Bronchial epithelial cell (primary cell): ENCODE data around the gene AARS2. TPM values are rescaled to one million over a fixed set of nuclear protein-coding genes. Genes with fewer than 3 reads are reported as not detected.

Experiments used
- DNase-seq: peaks from one replicate; pipeline ENCODE4 v3.0.0-alpha.2; 2010; ENCODE audit warnings: low read depth
- FAIRE-seq: peaks from 2 replicates; lab custom pipeline; 2011; peaks lifted over from hg19 to GRCh38; lab: Jason Lieb, UNC
- H3K27me3 ChIP-seq: 2 replicates; pipeline ENCODE4 v1.5.1; 2011; ENCODE audit warnings: low read length; ENCODE audit not compliant: control insufficient read depth, insufficient read depth
- H3K36me3 ChIP-seq: 2 replicates; pipeline ENCODE4 v1.5.1; 2011; ENCODE audit warnings: low read length; ENCODE audit not compliant: control insufficient read depth, insufficient read depth
- H3K4me3 ChIP-seq: 2 replicates; pipeline ENCODE4 v1.5.1; 2011; ENCODE audit warnings: mild to moderate bottlenecking, low read depth, low read length, control low read depth
- total RNA-seq: library from RNA; depleted of rRNA; stranded (reverse); fragments of >200 nt; gene quantifications from 2 replicates; pipeline ENCODE4 v1.2.1, GENCODE V29; 2014
- TF ChIP-seq, protein P1 (sequence below): IDR thresholded peaks from 2 replicates; pipeline ENCODE4 v1.5.1; 2011; ENCODE audit warnings: mild to moderate bottlenecking, moderate library complexity, low read length, control low read depth, inconsistent platforms; ENCODE audit not compliant: insufficient read depth, severe bottlenecking

AARS2 gene
- total RNA-seq, 1 donor from 2014 or later: 9.5 TPM

DNA sequence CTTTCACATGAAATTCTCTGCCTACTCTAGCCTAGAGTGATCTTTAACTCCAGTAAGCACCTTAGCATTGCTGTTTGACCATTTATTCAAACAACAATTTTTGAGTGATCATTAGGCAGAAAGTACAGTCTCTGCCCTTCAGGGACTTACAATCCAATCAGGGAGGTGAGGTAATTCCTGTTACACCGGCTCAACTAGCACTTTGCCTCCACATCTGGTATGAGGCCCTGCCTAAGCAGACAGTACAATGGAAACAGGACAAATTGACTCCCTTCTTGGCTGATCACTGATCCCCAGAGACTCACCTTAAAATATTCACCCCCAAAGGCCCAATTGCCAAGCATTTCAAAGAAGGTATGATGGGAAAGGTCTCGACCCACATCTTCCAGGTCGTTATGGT is 1.4 kb downstream of the AARS2 start:
- Histone ChIP-seq H3K36me3 (peaks cover 15% of the 10 kb centered on the region), H3K4me3 (no peak overlapping the region), H3K27me3 (no peaks in the 10 kb centered on the region)
- DNase-seq (no peak), FAIRE-seq (no peak)
- TF ChIP-seq, protein P1, sequence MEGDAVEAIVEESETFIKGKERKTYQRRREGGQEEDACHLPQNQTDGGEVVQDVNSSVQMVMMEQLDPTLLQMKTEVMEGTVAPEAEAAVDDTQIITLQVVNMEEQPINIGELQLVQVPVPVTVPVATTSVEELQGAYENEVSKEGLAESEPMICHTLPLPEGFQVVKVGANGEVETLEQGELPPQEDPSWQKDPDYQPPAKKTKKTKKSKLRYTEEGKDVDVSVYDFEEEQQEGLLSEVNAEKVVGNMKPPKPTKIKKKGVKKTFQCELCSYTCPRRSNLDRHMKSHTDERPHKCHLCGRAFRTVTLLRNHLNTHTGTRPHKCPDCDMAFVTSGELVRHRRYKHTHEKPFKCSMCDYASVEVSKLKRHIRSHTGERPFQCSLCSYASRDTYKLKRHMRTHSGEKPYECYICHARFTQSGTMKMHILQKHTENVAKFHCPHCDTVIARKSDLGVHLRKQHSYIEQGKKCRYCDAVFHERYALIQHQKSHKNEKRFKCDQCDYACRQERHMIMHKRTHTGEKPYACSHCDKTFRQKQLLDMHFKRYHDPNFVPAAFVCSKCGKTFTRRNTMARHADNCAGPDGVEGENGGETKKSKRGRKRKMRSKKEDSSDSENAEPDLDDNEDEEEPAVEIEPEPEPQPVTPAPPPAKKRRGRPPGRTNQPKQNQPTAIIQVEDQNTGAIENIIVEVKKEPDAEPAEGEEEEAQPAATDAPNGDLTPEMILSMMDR: no peak

GRCh38 chr6:44311304-44311703 is 1.8 kb downstream of the AARS2 start:
- H3K27me3 ChIP-seq: no peaks in the 10 kb centered on the region
- H3K4me3 ChIP-seq: no peak overlapping the region
- TF ChIP-seq, protein P1: no peak
- H3K36me3 ChIP-seq: peaks cover 18% of the 10 kb centered on the region
- DNase-seq (no peak), FAIRE-seq (no peak)

- no peaks in the 10 kb centered on the region for H3K27me3 ChIP-seq
- H3K36me3 ChIP-seq: peaks cover 27% of the 10 kb centered on the region
- TF ChIP-seq, protein P1: no peak
- FAIRE-seq (peak; percentile 82), DNase-seq (no peak)
- no peak overlapping the region for H3K4me3 ChIP-seq
These were observed 2.9 kb downstream of the AARS2 start for GRCh38 chr6:44310241-44310640.

DNA sequence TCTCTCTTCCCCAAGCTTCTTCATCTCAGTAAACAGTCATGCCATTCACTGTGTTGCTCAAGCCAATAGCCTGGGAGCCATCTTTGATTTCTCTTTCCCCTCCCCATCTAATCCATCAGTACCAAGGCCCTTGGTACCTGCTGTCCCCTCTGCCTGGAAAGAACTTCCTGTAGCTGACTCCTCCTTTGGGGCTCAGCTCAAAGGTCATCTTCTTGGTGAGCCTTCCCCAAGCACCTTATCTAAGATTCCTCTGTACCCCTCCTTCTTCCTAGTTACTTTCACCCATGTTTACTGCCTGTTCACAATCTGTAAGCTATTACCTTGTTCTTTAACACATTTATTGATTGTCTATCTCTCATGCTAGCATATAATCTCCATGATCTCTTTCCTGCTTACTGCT is 3.5 kb downstream of the AARS2 start:
- no peak for FAIRE-seq
- Histone ChIP-seq H3K4me3 (no peak overlapping the region), H3K27me3 (no peaks in the 10 kb centered on the region), H3K36me3 (peaks cover 32% of the 10 kb centered on the region)
- no peak for DNase-seq
- TF ChIP-seq, protein P1: no peak

DNA sequence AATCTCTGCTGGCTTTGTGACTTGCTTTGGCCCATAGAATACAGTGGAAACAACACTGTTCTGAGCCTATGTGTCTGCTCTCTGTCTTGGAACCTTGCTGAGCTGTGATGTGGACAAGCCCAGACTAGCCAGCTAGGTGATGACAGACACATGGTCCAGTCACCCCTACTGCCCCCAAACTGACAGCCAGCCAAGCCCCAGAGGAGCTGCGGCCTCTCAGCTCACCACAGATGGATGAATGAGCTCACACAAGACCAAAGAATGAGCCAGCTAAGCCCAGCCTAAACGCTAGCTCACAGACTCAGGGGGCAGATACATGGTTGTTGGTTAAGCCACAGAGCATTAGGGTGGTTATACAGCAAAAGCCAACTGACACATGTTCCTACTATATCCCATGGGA is 4.1 kb downstream of the AARS2 start:
- TF ChIP-seq, protein P1: no peak
- peaks cover 37% of the 10 kb centered on the region for H3K36me3 ChIP-seq
- H3K4me3 ChIP-seq: no peak overlapping the region
- H3K27me3 ChIP-seq: no peaks in the 10 kb centered on the region
- DNase-seq: peak; percentile 98
- peak; percentile 77 for FAIRE-seq

GRCh38 chr6:44307217-44307616 is 5.9 kb downstream of the AARS2 start:
- no peak for DNase-seq
- H3K36me3 ChIP-seq: peaks cover 53% of the 10 kb centered on the region
- H3K4me3 ChIP-seq: no peak overlapping the region
- no peak for FAIRE-seq
- TF ChIP-seq, protein P1: no peak
- H3K27me3 ChIP-seq: no peaks in the 10 kb centered on the region
